DMS79 treated with DMSO at 0.1 percent for 48 hours (cell line): ENCODE results near the gene SNX33.
"Not testable (repeated sequence)": the region's sequence is repeated elsewhere in the genome, so short reads cannot be mapped to it uniquely, and the experiment has no call there.

Experiments used
- DNase-seq: peaks from one replicate; lab custom pipeline; 2025; lab: John Stamatoyannopoulos, UW

SNX33 gene, protein sequence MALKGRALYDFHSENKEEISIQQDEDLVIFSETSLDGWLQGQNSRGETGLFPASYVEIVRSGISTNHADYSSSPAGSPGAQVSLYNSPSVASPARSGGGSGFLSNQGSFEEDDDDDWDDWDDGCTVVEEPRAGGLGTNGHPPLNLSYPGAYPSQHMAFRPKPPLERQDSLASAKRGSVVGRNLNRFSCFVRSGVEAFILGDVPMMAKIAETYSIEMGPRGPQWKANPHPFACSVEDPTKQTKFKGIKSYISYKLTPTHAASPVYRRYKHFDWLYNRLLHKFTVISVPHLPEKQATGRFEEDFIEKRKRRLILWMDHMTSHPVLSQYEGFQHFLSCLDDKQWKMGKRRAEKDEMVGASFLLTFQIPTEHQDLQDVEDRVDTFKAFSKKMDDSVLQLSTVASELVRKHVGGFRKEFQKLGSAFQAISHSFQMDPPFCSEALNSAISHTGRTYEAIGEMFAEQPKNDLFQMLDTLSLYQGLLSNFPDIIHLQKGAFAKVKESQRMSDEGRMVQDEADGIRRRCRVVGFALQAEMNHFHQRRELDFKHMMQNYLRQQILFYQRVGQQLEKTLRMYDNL

DNA sequence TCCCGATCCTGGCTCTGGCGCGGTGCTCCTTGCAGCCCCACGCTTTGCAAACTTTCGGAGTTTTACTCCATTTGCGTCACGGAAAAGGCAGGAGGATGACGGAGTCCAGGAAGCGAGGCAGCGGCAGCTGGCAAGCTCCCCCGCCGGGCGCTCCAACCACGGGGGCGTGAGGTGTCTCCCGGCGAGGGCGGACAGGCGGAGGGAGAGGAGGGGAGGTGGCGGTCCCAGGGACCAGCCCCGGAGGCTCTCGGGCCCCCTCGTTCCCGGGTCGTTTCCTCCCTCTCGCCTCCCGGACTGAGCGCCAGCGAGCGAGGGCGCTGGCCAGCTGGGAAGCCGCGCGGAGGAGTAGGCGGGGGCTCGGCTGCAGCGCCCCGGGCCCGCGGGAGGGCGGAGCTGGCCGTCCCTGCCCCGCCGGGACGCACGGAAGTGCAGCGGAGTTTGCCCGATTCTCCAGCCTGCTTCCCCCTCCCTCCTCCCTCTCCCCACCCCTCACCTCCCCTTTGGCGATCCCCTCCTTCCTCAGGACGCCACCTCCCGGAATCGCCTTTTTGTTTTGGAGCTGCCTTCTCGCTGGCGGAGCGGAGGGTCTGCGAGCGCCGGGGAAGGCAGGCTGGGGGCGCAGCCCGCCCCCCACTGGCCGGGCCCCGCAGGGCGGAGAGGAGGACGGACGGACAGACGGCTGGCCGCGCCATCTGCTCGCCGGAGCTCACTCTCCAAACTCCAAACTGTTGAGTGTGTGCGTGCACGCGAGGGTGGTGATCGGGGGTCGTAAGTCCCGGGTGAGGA lies at the start of gene SNX33:
SNX33 (plus strand) TSS at position 543 of the 786 bp plus-strand sequence. CDS start 1,191 bp downstream, outside the sequence.
- DNase-seq: no peak

DNA sequence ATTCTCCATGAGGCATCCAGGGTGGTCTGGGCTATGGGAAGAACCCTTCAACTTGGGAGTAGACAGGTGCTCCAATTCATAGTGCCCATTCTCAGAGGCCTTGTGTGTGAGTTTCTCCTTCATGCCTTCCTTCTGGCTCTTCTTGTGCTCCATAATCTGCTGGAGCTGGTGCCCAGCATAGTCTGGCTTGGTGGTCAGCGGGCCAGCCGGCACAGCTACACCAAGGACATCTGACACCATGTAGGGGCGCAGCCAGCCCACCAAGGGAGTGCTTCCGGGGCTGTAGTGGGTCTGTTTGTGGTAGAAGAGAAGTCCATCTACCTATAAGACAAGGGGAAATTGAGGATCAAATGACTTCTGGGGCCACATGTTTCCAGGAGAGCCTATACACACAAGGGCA lies 49.4 kb upstream of the SNX33 start:
- no peak for DNase-seq

DNA sequence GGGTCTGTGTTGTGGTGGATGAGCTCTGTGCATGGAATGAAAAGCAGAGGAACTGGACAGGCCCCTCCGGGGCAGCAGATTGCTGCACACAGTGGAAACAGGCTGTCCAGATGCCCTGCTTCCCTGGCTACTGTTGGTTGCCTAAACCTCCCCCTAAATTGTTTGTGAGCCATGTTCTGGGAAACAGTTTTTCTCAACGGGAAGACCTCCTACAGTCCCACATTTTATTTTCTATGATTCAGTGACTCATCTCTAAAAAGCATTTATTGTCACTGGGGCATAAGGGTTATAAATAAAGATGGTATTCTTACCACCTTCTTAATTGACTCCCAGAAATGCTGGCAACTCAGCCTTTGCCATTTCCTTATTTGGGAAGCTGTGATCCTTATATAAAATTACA lies 48.3 kb upstream of the SNX33 start:
- no peak for DNase-seq

DNA sequence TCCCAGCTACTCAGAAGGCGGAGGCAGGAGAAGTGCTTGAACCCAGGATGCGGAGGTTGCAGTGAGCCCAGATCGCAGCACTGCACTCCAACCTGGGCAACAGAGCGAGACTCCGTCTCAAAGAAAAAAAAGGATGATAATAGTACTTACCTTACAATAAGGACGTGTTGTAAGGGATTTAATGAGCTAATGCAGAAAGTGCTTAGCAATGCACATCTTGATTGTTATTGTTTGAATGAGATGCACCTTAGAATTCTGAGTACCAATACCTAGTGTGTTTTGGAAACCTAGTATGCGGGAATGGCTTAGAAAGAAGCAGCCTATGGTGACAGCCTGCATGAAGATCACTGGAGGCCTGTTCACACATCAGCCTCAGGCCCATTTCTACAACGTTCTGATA lies 41.7 kb upstream of the SNX33 start:
- DNase-seq: no peak

DNA sequence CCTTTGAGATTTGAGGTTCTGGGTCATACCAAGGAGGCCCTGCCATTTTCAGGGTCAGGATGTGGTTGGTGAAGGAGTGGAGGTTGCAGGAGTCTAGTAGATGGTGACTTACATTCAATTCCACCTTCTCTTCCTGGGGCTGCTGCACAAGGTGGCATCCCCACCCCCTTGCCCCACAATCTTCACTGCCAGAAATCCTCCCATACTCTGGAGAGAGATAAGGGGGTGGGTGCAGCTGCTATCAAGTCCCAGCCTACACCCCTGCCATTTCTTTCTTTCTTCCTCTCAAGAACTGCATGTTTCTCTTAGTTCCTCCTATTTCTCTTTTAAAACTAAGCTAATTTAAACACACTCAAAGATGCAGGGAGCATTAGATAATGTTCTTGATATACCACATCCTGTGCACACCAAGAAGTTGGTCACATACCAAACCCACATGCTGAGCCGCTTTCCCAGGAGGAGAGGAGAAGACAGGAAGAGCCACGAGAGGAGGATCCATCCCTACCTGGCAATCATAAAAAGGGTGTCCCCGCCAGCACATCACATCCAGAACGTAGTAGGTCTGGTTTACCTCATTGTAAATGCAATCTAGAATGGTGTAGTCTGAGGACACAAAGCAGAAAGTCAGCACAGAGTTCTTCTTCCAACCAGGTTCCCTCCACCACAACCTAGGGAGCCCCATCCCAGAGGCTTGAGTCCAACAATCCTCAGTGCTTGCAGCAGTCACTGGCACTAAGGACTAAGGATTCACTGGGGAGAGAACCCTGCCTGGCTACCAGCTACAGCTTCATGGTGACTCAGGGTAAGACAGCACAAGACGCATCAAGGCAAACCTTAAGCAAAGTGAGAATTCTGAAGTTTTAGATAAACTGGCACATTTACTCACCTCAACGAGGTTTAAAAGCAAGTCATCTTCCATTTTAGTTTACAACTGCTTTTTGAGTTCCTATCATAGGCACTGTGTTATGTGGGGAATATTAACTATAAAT lies 40.7 kb upstream of the SNX33 start:
- no peak for DNase-seq

DNA sequence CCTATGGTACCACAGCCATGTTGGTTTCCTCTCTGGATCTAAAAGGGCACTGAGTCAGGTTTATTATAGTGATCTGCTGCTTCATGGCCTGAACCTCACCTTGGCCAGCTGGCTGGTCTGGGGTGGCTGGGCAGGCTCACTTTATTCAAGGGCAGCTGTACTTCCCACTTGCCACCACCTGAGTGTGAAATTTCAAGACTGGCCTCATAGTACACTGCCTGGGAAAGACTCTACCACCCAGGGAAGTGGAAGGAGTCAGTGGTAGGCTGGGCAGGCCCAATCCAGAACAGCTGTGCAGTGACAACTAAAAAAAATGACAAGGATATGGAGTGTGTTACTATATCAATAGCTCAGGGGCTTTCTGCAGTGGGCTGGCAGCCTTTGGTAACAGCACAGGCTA lies 30.9 kb upstream of the SNX33 start:
- no peak for DNase-seq

DNA sequence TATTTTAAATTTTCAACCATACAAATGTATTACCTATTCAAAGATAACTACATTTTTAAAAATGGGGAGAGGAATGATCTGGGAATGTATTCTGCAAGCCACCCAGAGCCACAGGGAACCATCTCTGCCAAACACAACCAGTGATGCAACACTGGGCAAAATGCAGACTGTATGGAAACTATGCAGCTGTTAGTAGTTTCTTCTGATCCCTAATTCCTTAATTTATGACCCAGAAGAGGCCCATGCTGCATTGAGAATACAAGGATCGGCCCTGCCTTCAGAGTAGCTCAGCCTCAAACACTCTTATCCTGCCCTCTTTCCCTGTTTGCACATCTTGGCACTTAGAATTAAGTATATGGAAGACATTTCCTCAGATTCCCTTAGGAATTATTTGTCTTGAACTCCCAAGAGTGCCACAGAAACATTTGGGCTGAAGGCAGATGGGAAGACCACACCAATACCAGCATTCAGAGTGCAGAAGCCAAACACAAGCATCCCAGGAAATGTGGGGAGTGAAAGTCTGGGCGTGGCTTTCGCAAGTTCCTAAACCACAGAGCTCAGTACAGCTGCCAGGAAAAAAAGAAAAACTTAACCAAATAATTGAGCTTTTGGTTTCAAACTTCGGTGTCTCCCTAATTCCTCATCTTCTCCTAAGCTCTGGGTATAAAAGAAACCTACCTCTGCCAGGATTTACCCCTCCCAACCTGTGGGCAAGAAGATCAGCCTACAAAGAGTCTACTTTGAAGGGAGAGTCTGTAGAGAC lies 27.5 kb upstream of the SNX33 start:
- no peak for DNase-seq

DNA sequence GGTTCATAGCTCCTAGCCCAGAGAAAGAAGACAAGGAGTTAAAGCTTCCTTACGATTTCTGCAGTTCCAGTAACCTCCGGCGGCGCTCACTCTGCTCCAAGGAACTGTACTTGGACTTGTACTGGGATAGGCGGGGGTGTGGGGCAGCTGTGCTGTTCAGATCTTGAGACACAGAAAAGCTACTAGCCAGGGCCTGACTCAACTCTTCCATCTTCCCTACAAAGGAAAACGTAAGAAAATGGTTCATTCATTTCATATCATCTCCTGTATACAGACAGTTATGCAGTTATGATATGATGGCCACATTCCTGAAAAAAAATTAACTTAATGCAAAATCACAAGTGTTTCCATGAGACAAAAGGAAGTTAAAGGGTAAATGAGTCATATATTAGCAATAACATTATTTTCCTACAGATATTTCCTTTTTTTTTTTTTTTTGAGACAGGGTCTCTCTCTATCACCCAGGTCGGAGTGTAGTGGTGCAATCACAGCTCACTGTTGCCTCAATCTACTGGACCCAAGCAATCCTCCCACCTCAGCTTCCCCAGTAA lies 26.8 kb upstream of the SNX33 start:
- no peak for DNase-seq

DNA sequence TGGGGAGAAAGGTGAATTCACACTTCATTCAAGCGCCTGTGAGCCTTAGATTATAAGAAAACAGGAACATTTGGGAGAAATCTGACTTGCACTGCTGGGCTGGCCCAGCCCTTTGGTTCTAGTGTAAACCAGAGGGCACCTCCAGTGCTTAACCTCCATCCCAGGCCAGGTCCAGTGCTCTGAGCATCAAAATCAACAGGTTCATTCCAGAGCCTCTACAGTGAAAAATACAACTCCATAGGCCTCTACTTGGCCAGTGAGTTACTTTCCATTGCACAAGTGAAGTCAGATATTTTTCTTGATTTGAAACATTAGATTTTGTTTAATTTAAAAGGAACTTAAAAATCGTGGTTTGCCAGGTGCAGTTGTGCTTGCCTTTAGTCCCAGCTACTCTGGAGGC lies 25.2 kb upstream of the SNX33 start:
- no peak for DNase-seq

DNA sequence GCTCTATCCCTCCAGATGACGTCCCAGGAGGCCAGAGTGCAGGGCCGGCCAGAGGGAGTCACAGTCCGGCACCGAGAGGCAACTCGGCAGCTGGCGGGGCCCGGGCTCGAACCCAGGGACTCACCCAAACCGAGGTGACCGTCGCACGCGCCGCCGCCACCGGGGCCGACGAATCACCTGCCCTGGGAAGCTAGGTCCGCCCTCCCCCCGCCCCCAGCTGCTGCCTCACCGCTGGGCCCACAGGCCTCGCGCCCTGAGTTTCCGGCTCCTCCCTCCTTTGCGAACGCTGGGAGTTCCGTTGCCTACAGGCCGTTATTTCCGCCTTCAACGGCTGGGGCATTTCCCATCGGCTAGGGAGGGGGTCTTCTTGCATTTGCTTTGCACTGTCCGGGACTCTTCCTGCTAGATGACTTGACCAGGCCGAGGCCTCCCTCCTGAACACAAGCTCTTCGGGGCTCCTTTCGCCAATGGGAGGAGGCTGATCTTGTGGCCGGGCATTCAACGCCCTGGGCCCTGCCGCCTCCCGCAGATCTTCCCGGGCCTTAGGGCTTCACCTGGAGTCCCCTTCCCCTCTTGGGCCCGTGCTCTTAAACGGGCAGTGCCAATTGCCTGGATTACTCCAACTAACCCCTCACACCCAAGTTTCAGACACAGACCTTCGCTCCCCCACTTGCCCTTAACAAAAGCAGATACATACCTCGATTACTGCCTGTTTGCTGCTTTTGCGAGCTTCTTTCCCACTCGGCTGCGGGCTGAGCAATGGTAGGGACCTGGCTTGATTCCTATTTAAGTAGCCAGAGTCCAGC lies 22.0 kb upstream of the SNX33 start, which contains the start of gene SNUPN:
SNUPN (minus strand) TSS at position 184 of the 806 bp plus-strand sequence. CDS start 4,674 bp downstream, outside the sequence.
- DNase-seq: peak; percentile 80

DNA sequence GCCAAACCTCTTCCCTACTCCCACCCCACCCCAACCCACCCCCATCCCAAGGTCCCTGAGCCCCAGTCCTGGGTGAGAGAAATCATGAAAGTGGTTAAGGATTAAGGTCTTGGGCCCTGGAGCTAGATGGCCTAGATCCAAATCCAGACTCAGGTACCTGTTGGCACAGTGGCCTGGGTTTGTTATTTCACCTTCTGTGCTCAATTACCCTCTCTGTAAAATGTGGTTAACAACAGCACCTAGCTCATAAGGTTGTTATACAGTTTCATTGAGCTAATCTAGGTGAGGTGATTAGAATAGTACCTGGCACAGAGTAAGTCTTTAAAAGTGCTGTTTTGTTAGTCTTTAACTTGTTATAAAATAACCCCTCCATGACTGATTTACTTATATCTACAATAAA lies 15.8 kb upstream of the SNX33 start:
- peak; percentile 2 for DNase-seq

DNA sequence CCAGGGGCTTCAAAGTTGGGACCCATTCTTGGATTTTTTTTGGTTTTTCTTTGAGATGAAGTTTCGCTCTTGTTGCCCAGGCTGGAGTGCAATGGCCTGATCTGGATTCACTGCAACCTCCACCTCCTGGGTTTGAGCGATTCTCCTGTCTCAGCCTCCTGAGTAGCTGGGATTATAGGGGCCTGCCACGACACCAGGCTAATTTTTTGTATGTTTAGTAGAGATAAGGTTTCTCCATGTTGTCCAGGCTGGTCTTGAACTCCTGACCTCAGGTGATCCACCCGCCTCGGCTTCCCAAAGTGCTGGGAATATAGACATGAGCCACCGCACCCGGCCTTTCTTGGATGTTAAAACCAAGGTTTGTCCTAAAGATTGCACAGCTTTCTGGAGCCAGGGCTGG lies 13.8 kb upstream of the SNX33 start:
- DNase-seq: not testable (repeated sequence)

DNA sequence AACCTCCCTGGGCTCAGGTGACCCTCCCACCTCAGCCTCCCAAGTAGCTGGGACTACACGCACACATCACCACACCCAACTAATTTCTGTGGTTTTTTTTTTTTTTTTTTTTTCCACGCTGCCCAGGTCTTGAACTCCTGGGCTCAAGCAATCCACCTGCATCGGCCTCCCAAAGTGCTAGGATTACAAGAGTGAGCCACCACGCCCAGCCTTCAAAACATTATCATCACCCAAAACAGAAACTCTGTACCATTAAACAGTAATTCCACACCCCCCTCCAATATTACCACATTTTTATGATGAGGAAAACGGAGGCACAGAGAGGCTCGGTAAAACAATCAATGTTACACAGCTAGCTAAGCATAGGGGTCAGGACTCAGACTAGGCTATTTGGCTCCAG lies 11.7 kb upstream of the SNX33 start:
- no peak for DNase-seq

DNA sequence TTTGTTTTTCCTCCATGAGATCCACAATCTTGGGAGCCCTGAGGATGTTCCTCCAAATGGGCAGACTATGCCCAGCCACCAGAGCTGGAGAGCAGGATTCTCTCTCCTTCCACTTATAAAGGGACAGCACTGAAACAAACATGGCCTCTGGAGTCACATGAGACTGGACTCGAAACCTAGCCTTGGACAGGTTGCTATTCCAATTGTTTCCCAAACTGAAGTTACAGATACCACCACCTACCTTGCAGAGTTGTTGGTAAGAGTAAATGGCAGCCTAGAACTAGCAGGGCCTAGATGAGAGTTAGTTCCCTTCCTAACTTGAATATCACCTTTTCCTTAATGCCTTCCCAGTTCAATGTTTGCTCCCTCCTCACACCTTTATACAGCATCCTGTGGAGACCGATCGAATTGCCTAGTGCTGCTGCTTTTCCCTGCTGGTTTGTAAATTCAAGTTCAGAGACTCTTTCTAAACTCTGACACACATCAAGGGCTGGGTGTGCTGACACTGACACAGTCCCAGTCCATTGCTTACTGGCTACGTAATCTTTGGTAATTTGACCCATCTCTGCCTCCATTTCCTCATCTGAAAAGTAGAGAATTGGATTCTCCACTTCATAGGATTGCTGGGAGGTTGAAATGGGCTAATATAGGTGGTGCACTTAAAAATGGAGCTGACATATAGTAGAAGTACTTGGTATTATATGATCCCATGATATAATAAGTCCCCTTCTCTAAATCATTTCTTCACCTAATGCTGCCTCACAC lies 10.3 kb upstream of the SNX33 start:
- DNase-seq: no peak

DNA sequence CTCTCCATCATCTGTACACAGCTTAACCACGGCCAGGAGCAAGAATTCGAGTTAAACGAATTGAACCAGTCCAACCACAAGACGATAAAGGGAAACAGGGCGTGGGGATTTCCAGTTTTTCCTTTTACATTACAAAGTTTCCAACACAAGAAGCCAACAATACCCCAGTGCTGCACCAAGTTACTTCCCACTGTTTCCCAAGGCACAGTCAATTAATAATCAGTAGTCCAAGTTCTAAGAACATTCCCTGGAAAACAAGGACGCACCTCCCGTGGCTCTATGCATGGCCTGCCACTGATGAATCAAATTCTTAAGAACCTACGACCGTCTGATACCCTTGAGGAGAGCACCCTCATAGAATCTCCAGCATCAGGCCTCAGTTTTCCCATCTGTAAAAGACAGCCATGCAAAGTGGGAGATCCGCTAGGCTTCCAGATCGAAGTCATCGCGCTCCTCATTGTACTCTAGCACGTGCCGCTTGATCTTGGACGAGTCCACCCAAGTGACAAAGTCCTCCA lies 8.5 kb upstream of the SNX33 start:
- no peak for DNase-seq

DNA sequence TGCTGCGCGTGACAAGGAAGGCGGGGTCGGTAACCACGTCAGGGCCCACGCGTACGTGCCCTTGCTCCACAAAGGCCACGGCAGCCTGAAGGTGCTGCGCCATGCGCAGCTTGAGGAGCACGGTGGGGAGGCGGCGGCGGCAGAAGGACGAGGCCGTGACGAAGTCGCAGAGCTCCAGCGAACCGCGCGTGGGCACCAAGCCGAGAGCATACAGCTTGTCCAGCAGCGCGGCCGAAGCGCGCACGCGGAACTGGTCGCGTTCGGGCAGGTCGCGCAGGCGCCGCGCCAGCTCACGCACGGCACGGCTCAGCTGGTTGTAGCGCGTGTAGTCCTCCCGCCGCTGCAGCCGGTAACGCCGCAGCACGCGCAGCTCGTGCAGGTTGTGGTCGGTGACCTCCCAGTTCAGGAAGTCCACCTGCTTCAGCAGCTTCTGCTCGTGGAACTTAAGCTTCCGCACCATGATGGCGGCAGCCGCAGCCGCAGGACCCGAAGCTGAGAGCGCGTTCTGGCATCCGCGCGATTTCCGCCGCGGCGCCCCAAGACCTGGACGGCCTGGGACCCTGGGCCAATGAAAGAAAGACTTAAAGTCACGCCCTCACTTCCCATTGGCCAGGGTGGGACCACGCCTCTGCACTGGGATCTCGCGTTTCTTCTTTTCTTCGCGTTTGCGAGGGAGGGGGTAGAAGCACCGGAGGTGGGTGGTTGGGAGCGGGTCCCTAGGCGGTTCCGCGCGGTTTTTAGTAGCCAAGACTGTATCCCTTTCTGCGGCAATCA lies 7.8 kb upstream of the SNX33 start, which contains the start of gene IMP3:
IMP3 (minus strand) TSS at position 516 of the 774 bp plus-strand sequence; CDS start at position 460, 56 bp downstream.
- DNase-seq: peak; percentile 83

DNA sequence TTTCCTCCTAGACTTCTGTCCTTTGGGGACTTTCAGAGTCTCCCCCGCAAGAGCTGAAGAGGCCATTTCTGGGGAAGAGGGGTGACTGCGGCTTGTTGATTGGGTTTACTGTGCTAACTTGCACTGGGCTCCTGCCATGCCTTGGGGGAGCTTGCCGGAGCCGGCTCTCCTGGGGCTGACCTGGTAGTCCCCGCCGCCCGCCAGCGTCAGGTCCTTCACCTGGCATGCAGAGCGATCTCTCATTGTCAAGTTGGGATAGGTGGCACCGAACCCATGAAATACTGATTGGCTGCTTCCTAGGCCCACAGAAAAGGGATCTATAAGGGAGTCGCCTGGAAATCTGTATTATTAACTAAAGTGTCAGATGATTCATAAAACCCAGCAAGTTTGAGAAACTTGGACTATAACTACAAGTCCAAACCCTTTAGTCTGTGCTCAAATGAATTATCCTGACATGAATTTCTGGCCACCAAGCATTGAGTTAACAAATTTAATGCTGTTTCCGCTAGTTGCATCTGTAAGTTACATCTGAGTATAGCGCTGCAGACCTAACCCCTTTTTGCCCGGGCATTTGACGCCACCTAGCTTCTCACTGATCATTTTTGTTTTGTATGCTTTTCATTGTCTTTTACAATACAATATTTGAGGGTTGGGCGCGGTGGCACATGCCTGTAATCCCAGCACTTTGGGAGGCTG lies 7.1 kb upstream of the SNX33 start:
- DNase-seq: peak; percentile 33
